HG02981 (cell line): ENCODE measurements around the gene SYMPK.
A peak's percentile ranks its signal among the peaks of the same experiment; 100 is the strongest.
"Not testable (repeated sequence)": the region's sequence is repeated elsewhere in the genome, so short reads cannot be mapped to it uniquely, and the experiment has no call there.

Experiments
- ATAC-seq: cut with Tn5 transposase; IDR thresholded peaks from one replicate; pipeline ENCODE4 v1.9.1; 2021; ENCODE audit warnings: mild to moderate bottlenecking, moderate library complexity; ENCODE audit not compliant: unreplicated experiment

The SYMPK gene

GRCh38 chr19:45809643-45810159 is 53.2 kb downstream of the SYMPK start:
- no peak for ATAC-seq

DNA sequence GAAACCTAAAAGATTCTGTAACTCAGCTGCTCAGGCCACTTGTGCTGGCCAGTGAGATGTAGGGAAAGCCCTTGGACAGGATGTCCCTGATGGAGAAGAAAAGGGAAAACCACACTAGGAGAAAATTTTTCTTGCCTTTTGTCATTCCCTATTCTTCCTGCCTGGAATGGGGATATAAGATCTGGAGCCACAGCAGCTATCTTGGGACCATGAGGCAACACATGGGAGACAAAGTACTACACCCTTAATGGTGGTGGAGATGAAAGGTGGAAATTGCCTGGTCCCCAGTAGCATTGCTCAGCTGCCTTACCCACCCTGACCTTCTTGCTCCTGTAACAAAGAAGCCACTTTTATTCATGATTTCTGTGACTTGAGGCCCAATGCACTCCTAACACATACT is 57.2 kb downstream of the SYMPK start:
- ATAC-seq, result no peak

GRCh38 chr19:45804959-45805230 is 58.1 kb downstream of the SYMPK start:
- ATAC-seq, result no peak

GRCh38 chr19:45804140-45804958 is 58.6 kb downstream of the SYMPK start:
- ATAC-seq, result no peak

GRCh38 chr19:45801603-45802175 is 61.3 kb downstream of the SYMPK start:
- no peak for ATAC-seq

GRCh38 chr19:45800070-45800553 is 62.8 kb downstream of the SYMPK start:
- no peak for ATAC-seq

DNA sequence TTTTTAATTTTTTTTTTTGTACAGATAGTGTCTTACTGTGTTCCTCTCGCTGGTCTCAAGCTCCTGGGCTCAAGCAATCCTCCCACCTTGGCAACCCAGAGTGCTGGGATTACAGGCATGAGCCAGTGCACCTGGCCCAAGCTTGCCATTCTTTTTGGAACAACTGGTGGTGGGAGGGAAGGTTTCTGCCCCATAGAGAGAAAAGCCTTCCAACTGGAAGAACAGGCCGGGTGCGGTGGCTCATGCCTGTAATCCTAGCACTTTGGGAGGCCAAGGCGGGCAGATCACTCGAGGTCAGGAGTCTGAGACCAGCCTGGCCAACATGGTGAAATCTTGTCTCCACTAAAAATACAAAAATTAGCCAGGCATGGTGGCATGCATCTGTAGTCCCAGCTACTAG is 63.4 kb downstream of the SYMPK start:
- not testable (repeated sequence) for ATAC-seq

DNA sequence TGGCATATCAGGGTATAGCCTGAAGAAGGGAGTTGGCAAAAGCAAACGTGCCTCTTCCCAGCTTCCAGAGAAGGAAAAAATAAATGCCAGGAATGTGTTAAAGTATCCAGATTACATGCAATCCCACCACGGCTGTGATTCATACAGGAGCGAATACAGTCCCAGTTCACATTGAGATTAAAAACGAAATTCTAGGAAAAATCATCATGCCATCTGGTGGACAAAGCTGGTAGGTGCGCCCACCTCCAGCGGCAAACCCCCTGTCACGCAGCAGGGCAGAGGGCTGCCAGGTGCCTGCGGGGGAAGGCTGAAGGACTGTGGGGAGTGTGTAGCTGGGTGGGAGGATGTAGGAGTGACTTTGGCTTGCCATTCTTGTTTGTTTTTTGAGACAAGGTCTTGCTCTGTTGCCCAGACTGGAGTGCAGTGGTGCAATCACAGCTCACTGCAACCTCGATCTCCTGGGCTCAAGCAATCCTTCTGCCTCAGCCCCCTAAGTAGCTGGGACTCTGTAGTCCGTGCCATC is 63.9 kb downstream of the SYMPK start:
- ATAC-seq, result no peak

DNA sequence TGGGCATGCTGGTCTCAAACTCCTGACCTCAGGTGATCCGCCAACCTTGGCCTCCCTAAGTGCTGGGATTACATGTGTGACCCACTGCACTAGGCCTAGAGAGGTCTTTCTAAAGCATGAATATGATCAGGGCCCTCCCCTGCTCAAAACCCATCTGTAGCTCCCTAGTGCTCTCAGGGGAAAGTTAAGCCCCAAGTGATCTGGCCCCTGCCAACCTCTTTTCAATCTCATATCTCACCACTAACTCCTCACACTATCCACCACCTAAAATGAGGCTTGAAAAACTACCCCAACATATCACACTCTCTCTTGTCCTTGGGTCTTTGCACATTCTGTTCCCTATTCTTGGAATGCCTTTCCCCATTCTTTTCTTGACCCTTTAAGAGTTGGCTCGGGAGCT is 68.3 kb downstream of the SYMPK start:
- no peak for ATAC-seq

GRCh38 chr19:45793876-45794275 is 69.1 kb downstream of the SYMPK start:
- no peak for ATAC-seq

- ATAC-seq, result no peak
Measured at GRCh38 chr19:45793178-45793564, 69.8 kb downstream of the SYMPK start.

DNA sequence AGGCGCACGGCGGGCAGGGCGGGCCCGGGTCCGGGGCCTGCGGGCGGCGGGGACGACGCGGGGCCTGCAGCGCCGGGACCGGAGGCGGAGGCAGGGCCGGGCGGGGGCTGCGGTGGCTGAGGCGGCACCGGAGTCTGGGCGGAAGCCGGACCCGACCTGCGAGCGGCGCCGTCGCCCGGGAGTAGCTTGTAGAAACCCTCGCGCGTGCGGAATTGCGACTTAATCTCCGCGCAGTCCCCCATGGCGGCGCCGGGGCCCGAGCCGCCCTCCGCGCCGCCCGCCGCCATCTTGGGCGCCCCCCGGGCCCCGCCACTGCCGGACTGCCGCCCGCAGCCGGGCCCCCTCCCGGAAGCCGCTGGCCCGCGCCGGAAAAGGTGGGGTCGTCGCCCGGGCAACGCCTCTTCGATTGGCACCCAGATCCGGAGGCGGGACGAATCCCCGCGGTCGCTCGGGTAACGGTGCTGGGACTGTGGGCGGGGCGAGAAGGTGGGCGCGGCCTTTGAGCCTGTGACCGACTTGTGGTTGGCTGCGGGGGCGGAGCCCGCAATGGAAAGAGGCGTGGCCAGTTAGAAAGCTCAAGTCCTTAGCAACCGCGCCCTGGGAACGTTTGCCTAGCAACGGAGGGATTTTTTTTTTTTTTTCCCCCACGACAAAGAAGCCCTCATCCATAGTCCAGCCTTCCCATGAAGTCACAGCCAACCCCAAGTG is 70.3 kb downstream of the SYMPK start, which contains the start of gene DMWD:
DMWD (minus strand) TSS at position 376 of the 708 bp plus-strand sequence; CDS start at position 287, 89 bp downstream.
- ATAC-seq, result peak; percentile 80

DNA sequence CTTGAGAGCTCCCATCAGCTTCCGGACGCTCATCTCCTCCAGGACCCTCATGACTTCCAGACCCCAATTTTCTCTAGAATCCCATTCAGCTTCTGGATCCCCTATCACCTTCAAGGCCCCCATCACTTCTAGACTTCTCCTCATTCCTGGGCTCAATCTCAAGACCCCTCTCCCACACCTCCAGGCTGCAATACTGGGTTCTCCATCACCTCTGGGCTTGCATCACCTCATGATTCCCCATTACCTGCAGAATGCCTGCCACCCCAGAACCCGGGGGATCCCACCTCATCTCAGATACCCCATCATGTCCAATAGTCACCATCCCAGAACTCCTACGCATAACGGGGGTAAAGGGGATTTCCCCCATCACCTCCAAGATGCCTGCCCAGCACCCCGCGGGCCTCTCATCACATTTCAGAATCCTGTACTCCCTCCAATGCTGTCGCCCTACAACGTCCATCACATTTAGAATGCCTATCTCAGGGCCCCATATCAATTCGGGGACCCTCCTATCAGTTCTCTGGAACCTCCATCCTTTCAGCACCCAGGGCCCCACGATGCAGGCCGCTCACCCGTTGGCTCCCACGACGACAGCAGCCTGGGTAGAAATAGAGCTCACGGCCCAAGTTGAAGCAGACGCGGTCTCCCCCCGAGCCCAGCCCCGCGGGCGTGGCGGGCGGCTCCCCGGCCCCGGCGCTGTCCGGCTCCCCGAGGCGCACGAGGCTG is 71.0 kb downstream of the SYMPK start:
- ATAC-seq, result no peak

- no peak for ATAC-seq
Measured at GRCh38 chr19:45790942-45791341, 72.0 kb downstream of the SYMPK start.

DNA sequence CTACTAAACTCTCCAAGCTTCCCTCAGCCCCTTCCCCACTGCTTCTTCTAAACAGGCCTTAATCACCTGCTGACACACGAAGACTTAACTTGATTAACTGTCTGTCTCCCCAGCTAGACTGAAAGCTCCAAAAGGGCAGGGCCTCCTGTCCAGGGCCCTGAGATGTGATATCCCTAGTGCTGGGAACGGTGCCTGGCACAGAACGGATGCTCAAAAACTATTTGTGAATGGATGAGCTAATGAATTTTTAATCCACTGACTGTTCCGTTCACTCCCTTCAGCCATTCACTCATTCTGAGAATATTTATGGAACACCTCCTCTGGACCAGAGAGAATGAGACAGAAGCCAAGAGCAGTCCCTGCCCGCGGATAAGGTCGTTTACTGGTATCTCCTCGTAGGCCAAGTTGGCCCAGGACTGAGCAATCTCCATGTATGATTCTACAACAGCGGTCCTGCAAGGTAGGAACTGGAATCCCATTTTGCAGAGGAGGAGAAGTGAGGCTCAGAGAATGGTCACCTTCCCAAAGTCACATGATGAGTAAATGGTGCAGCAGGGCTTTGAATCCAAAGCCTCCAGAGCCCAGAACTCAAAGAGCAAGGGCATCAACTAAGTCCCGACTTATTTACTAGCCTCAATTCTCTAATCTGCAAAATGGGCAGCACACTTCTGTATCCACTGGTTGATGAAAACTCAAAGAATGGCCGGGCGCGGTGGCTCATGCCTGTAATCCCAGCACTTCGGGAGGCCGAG is 73.7 kb downstream of the SYMPK start:
- no peak for ATAC-seq

DNA sequence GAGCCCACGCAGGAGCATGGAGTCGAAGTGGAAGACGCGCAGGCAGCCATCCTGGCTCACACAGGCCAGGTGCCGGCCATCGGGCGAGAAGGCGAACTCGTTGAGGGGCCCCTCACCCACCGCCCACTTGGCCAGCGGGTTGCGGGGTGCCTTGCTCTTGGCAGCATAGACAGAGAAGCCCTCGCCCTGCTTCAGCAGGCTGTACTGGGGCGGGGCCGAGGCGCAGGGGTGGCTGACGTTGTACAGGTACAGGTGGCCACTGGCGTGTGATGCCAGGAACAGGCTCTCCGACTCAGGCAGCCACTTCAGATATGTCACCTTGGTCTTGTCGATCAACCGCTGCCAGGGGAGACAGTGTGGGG is 76.4 kb downstream of the SYMPK start:
- ATAC-seq, result no peak

- no peak for ATAC-seq
Measured at GRCh38 chr19:45785781-45786532, 77.0 kb downstream of the SYMPK start.

DNA sequence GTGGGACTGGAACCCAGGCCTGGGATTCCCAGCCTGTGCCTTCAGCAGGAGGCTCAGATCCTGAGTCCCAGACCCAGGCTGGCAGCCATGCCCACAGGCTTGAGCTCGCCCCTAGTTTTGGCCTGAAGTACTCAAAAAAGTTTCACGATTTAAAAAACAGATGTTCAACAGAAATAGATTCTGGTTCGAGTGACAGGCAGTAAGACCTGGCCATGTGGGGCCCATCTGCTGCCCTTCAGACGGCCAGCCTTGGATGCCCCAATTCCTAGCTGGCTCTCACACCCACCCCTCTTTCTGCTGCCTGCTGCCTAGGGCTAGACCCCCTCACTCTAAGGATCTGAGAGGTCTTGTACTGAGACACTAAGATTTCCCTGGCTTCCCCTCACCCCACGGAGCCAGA is 77.8 kb downstream of the SYMPK start:
- no peak for ATAC-seq

- no peak for ATAC-seq
Measured at GRCh38 chr19:45784096-45784495, 78.9 kb downstream of the SYMPK start.
